IMR-90 (cell line): ENCODE data around the gene PCYOX1L. TPM values are rescaled to one million over a fixed set of nuclear protein-coding genes. Genes with fewer than 3 reads are reported as not detected.

Experiments used
- ATAC-seq: fragments of 200-7000 bp; cut with Tn5 transposase; 2 replicates; pipeline ENCODE4 v1.9.1; 2020; ENCODE audit warnings: low read depth, mild to moderate bottlenecking, moderate library complexity
- BruUV-seq: library from RNA; stranded (reverse); fragments of 400-500 nt; replicated peaks from 2 replicates; lab custom pipeline; 2021; lab: Mats Ljungman, UMichigan
- CTCF ChIA-PET: fragments of 300-600 bp; formaldehyde crosslinking; extraction: SDS; loops from one replicate; lab custom pipeline; 2021; ENCODE audit warnings: antibody characterized with exemption; lab: Yijun Ruan, JAX
- POLR2A ChIA-PET: fragments of 300-600 bp; sonication (Branson Sonifier 250); formaldehyde crosslinking; loops from one replicate; lab custom pipeline; 2022; ENCODE audit warnings: antibody characterized with exemption; ENCODE audit not compliant: unreplicated experiment; lab: Charles Lee
- DNase-seq: peaks from one replicate; pipeline ENCODE4 v3.0.0; 2013
- H2AFZ ChIP-seq: replicated peaks from 2 replicates; pipeline ENCODE3; 2013; ENCODE audit warnings: low read length, mild to moderate bottlenecking; ENCODE audit not compliant: poor library complexity
- H2AK5ac ChIP-seq: 2 replicates; pipeline ENCODE4 v1.6.1; 2013; ENCODE audit warnings: low read depth, low read length, inconsistent platforms
- H2AK9ac ChIP-seq: replicated peaks from 2 replicates; pipeline ENCODE3; 2013; ENCODE audit warnings: mild to moderate bottlenecking, low read depth, low read length, moderate library complexity; ENCODE audit not compliant: poor library complexity
- H2BK120ac ChIP-seq: 2 replicates; pipeline ENCODE4 v1.6.1; 2013; ENCODE audit warnings: low read depth, low read length, inconsistent platforms
- H2BK15ac ChIP-seq: 3 replicates; pipeline ENCODE4 v1.6.1; 2013; ENCODE audit warnings: low read depth, low read length, inconsistent platforms
- H2BK20ac ChIP-seq: 2 replicates; pipeline ENCODE4 v1.6.1; 2013; ENCODE audit warnings: low read depth, mild to moderate bottlenecking, inconsistent platforms, low read length, moderate library complexity
- H2BK5ac ChIP-seq: 2 replicates; pipeline ENCODE4 v1.6.1; 2013; ENCODE audit warnings: mild to moderate bottlenecking, low read depth, low read length, inconsistent platforms; ENCODE audit not compliant: poor library complexity, severe bottlenecking
- H3K14ac ChIP-seq: replicated peaks from 2 replicates; pipeline ENCODE4 v1.6.1; 2013; ENCODE audit warnings: low read depth, low read length, inconsistent platforms
- H3K18ac ChIP-seq: 2 replicates; pipeline ENCODE4 v1.6.1; 2013; ENCODE audit warnings: low read depth, low read length, control low read depth
- H3K23ac ChIP-seq: 2 replicates; pipeline ENCODE4 v1.6.1; 2013; ENCODE audit warnings: low read depth, low read length, inconsistent platforms
- H3K27ac ChIP-seq: 2 replicates; pipeline ENCODE4 v1.5.1; 2013; ENCODE audit warnings: mild to moderate bottlenecking, control low read depth, low read length; ENCODE audit not compliant: insufficient read depth
- H3K27me3 ChIP-seq: 2 replicates; pipeline ENCODE4 v1.6.1; 2013; ENCODE audit warnings: low read length; ENCODE audit not compliant: control insufficient read depth, insufficient read depth
- H3K36me3 ChIP-seq: 2 replicates; pipeline ENCODE4 v1.6.1; 2013; ENCODE audit warnings: low read length, mixed read lengths; ENCODE audit not compliant: control insufficient read depth, insufficient read depth
- H3K4ac ChIP-seq: 2 replicates; pipeline ENCODE4 v1.6.1; 2013; ENCODE audit warnings: low read depth, low read length, inconsistent platforms
- H3K4me1 ChIP-seq: 2 replicates; pipeline ENCODE4 v1.6.1; 2013; ENCODE audit warnings: low read length, mixed read lengths; ENCODE audit not compliant: control insufficient read depth, insufficient read depth
- H3K4me2 ChIP-seq: 2 replicates; pipeline ENCODE4 v1.6.1; 2013; ENCODE audit warnings: low read depth, mild to moderate bottlenecking, control low read depth, low read length, moderate library complexity
- H3K4me3 ChIP-seq: 2 replicates; pipeline ENCODE4 v1.5.1; 2013; ENCODE audit warnings: low read depth, mild to moderate bottlenecking, control low read depth, low read length, moderate library complexity; ENCODE audit not compliant: insufficient read depth
- H3K56ac ChIP-seq: 2 replicates; pipeline ENCODE4 v1.6.1; 2013; ENCODE audit warnings: low read length, inconsistent platforms; ENCODE audit not compliant: insufficient read depth; ENCODE audit errors: extremely low read depth
- H3K79me1 ChIP-seq, 2 experiments: 2 replicates each; pipeline ENCODE4 v1.6.1; 2013; ENCODE audit warnings: low read length in 2 of 2, inconsistent platforms in 1 of 2, low read depth in 1 of 2
- H3K9ac ChIP-seq: 2 replicates; pipeline ENCODE4 v1.6.1; 2013; ENCODE audit warnings: low read depth, low read length, control low read depth
- H3K9me1 ChIP-seq: 2 replicates; pipeline ENCODE4 v1.6.1; 2013; ENCODE audit warnings: low read length, inconsistent platforms; ENCODE audit not compliant: insufficient read depth
- H3K9me3 ChIP-seq: 2 replicates; pipeline ENCODE4 v1.6.1; 2013; ENCODE audit warnings: low read length; ENCODE audit not compliant: control insufficient read depth, insufficient read depth
- H4K20me1 ChIP-seq: 2 replicates; pipeline ENCODE4 v1.6.1; 2013; ENCODE audit warnings: low read length, inconsistent platforms; ENCODE audit not compliant: insufficient read depth
- H4K5ac ChIP-seq: 2 replicates; pipeline ENCODE4 v1.6.1; 2013; ENCODE audit warnings: mild to moderate bottlenecking, low read depth, low read length, control low read depth
- H4K8ac ChIP-seq, 2 experiments: 2 replicates each; pipeline ENCODE4 v1.6.1; 2013; ENCODE audit warnings: low read depth in 2 of 2, low read length in 2 of 2, control low read depth in 1 of 2, inconsistent platforms in 1 of 2
- H4K91ac ChIP-seq: 2 replicates; pipeline ENCODE4 v1.6.1; 2013; ENCODE audit warnings: low read depth, low read length, inconsistent platforms; ENCODE audit not compliant: insufficient read depth
- BHLHE40 ChIP-seq: fragments of 150-350 bp; IDR thresholded peaks from 2 replicates; pipeline ENCODE4 v1.6.1; 2016; ENCODE audit warnings: mild to moderate bottlenecking, low read depth, low read length
- CEBPB ChIP-seq: IDR thresholded peaks from 2 replicates; pipeline ENCODE4 v1.6.1; 2012; ENCODE audit warnings: low read depth, low read length, improper control_type of control experiment
- CTCF ChIP-seq: conservative IDR thresholded peaks from 2 replicates; pipeline ENCODE4 v1.5.1; 2012; ENCODE audit warnings: mild to moderate bottlenecking, low read depth, low read length, improper control_type of control experiment
- ELK1 ChIP-seq: fragments of 150-350 bp; IDR thresholded peaks from 2 replicates; pipeline ENCODE4 v1.6.1; 2016; ENCODE audit warnings: low read depth, mild to moderate bottlenecking, low read length, moderate library complexity, borderline replicate concordance
- FOS ChIP-seq: fragments of 150-350 bp; IDR thresholded peaks from 2 replicates; pipeline ENCODE4 v1.6.1; 2016; ENCODE audit warnings: low read depth, low read length
- MAFK ChIP-seq: IDR thresholded peaks from 2 replicates; pipeline ENCODE4 v1.6.1; 2012; ENCODE audit warnings: low read depth, low read length, improper control_type of control experiment
- MAZ ChIP-seq: IDR thresholded peaks from 2 replicates; pipeline ENCODE4 v1.6.1; 2012; ENCODE audit warnings: low read depth, mild to moderate bottlenecking, low read length, improper control_type of control experiment, moderate library complexity, borderline replicate concordance
- NFE2L2 ChIP-seq: fragments of 150-350 bp; IDR thresholded peaks from 2 replicates; pipeline ENCODE4 v1.6.1; 2016; ENCODE audit warnings: low read depth, mild to moderate bottlenecking, low read length
- RAD21 ChIP-seq: IDR thresholded peaks from 2 replicates; pipeline ENCODE4 v1.6.1; 2012; ENCODE audit warnings: low read length, improper control_type of control experiment
- RCOR1 ChIP-seq: IDR thresholded peaks from 2 replicates; pipeline ENCODE4 v1.6.1; 2012; ENCODE audit warnings: mild to moderate bottlenecking, low read length, improper control_type of control experiment; ENCODE audit not compliant: insufficient replicate concordance
- SMC3 ChIP-seq: fragments of 150-350 bp; IDR thresholded peaks from 2 replicates; pipeline ENCODE4 v1.6.1; 2016; ENCODE audit warnings: low read depth, mild to moderate bottlenecking, antibody characterized with exemption, low read length, moderate library complexity
- WGBS, 2 experiments: methylation state at CpG; one replicate each; pipeline versions ENCODE4 v1.1.5 to v1.1.7; 2013; ENCODE audit warnings: missing lambda C conversion rate in 2 of 2; ENCODE audit not compliant: insufficient read length in 1 of 2; ENCODE audit errors: extremely low coverage in 2 of 2; 5-methylcytosine and 5-hydroxymethylcytosine counted together
- dilution Hi-C: fragments of 300-500 bp; cut with HindIII; formaldehyde crosslinking; loops from one replicate; pipeline ENCODE4 v1.14.3; 2018; ENCODE audit warnings: low sequenced_read_pairs; ENCODE audit not compliant: unreplicated experiment
- in situ Hi-C: fragments of 300-500 bp; cut with MboI; formaldehyde crosslinking; loops from 3 replicates; pipeline ENCODE4 v1.14.3; 2019; ENCODE audit warnings: low sequenced_read_pairs, inconsistent platforms, mixed read lengths
- intact Hi-C: fragments of 100-400 bp; cut with micrococcal nuclease; formaldehyde crosslinking; loops from 2 replicates; pipeline ENCODE4 v1.10.0; 2022
- polyA plus RNA-seq, 3 experiments: library from polyadenylated mRNA; depleted of rRNA; stranded (reverse); fragments of >200 nt; gene quantifications; 2 replicates each; pipeline ENCODE4 v1.2.3, GENCODE V29; 2012; ENCODE audit warnings: low replicate concordance in 1 of 3
- total RNA-seq: library from RNA; depleted of rRNA; stranded (reverse); fragments of >200 nt; gene quantifications from 2 replicates; pipeline ENCODE4 v1.2.3, GENCODE V29; 2012

PCYOX1L gene
- total and polyA plus RNA-seq, 2 of the 4 experiments (the other 2 are of a cell fraction) = 7.0 to 14.3 TPM

- POLR2A ChIA-PET = interaction anchor here (0.6 kb wide), 1 partner anchor 152 kb away, joined by 9 read pairs; no protein-coding TSS in a partner anchor
- Histone ChIP-seq H2AK5ac (peak overlapping the region; percentile 91), H3K27ac (no peak overlapping the region), H3K4ac (no peak overlapping the region), H2BK15ac (peak overlapping the region; percentile 19; the same call in 2 of the 3 replicates), H3K27me3 (no peaks in the 10 kb centered on the region), H3K9me1 (peaks cover 6% of the 10 kb centered on the region), H4K5ac (no peak overlapping the region), H2BK120ac (no peak overlapping the region), H4K20me1 (no peaks in the 10 kb centered on the region; the same call in 1 of the 2 replicates), H2BK20ac (no peak overlapping the region), H2AK9ac (no peak overlapping the region), H3K9ac (no peak overlapping the region), H3K4me1 (peaks cover 8% of the 10 kb centered on the region), H3K36me3 (no peaks in the 10 kb centered on the region), H2AFZ (peak overlapping the region; percentile 24), H4K8ac (no peak overlapping the region), H3K23ac (no peak overlapping the region), H3K14ac (0 out of 2 replicates have a peak overlapping the region, but pooled peaks have one; percentile 48), H3K79me1 (peaks cover 0 to 1% of the 10 kb centered on the region in 2 experiments; a peak in 1 of 4 replicates), H3K56ac (no peak overlapping the region), H3K18ac (no peak overlapping the region), H3K9me3 (peaks cover 2% of the 10 kb centered on the region), H3K4me3 (no peak overlapping the region), H2BK5ac (peak overlapping the region; percentile 74), H3K4me2 (no peak overlapping the region), H4K91ac (no peak overlapping the region)
- 92% methylated on average over 2 of the region's 19 CpGs; no CpG with 5 or more reads in 1 of the 2 experiments for WGBS, 2 experiments
- intact Hi-C loops = no loop called here
- in situ Hi-C loops = no loop called here
- dilution Hi-C loops = no loop called here
- no peak for ATAC-seq
- CTCF ChIA-PET = no interaction called here
- DNase-seq = peak; percentile 87
- no TSS peak for BruUV-seq
- TF ChIP-seq CTCF = no peak
- TF ChIP-seq MAFK = no peak
- no peak for TF ChIP-seq SMC3
- no peak for TF ChIP-seq NFE2L2
- TF ChIP-seq CEBPB = no peak
- TF ChIP-seq BHLHE40 = peak; percentile 5; the same call in 1 of the 2 replicates
- TF ChIP-seq RAD21 = no peak
- no peak for TF ChIP-seq RCOR1
- TF ChIP-seq ELK1 = no peak
- peak; percentile 8; the same call in 1 of the 2 replicates for TF ChIP-seq MAZ
- TF ChIP-seq FOS = peak; percentile 45; the same call in 1 of the 2 replicates
These were observed 34.9 kb downstream of the PCYOX1L start for GRCh38 chr5:149392718-149393117.
